GM19455 (cell line): ENCODE results near the gene MEIKIN.
A peak's percentile ranks its signal among the peaks of the same experiment; 100 is the strongest.
"Not testable (repeated sequence)": the region's sequence is repeated elsewhere in the genome, so short reads cannot be mapped to it uniquely, and the experiment has no call there.

Experiments used
- ATAC-seq: cut with Tn5 transposase; IDR thresholded peaks from one replicate; pipeline ENCODE4 v1.9.1; 2021; ENCODE audit not compliant: unreplicated experiment

MEIKIN gene

GRCh38 chr5:131814990-131815389, 130.5 kb downstream of the MEIKIN start:
- ATAC-seq = no peak

- no peak for ATAC-seq
Measured at GRCh38 chr5:131812371-131813160, 132.9 kb downstream of the MEIKIN start.

GRCh38 chr5:131810510-131811249, 134.8 kb downstream of the MEIKIN start:
- peak; percentile 66 for ATAC-seq

- ATAC-seq = peak; percentile 94
Measured at GRCh38 chr5:131796793-131797693, 148.4 kb downstream of the MEIKIN start, which contains the start of gene FNIP1. Gene FNIP1 (minus strand): TSS chr5:131797017. CDS start chr5:131796921, 96 bp downstream.

GRCh38 chr5:131795879-131796792, 149.3 kb downstream of the MEIKIN start:
- ATAC-seq = peak; percentile 19

GRCh38 chr5:131795228-131795627, 150.2 kb downstream of the MEIKIN start:
- ATAC-seq = no peak

GRCh38 chr5:131794586-131794985, 150.9 kb downstream of the MEIKIN start:
- no peak for ATAC-seq

GRCh38 chr5:131792896-131793295, 152.6 kb downstream of the MEIKIN start:
- ATAC-seq = no peak

- no peak for ATAC-seq
Measured at GRCh38 chr5:131791866-131792265, 153.6 kb downstream of the MEIKIN start.

- ATAC-seq = no peak
Measured at GRCh38 chr5:131790550-131790949, 154.9 kb downstream of the MEIKIN start.

- no peak for ATAC-seq
Measured at GRCh38 chr5:131789765-131790164, 155.7 kb downstream of the MEIKIN start.

- ATAC-seq = no peak
Measured at GRCh38 chr5:131787736-131788135, 157.7 kb downstream of the MEIKIN start.

- no peak for ATAC-seq
Measured at GRCh38 chr5:131786900-131787692, 158.4 kb downstream of the MEIKIN start.

- ATAC-seq = no peak
Measured at GRCh38 chr5:131786036-131786435, 159.4 kb downstream of the MEIKIN start.

- ATAC-seq = no peak
Measured at GRCh38 chr5:131783874-131784273, 161.6 kb downstream of the MEIKIN start.

- ATAC-seq = no peak
Measured at GRCh38 chr5:131783357-131783756, 162.1 kb downstream of the MEIKIN start.

- ATAC-seq = no peak
Measured at GRCh38 chr5:131782717-131783116, 162.7 kb downstream of the MEIKIN start.

GRCh38 chr5:131778141-131778540, 167.3 kb downstream of the MEIKIN start:
- not testable (repeated sequence) for ATAC-seq

GRCh38 chr5:131776450-131776849, 169.0 kb downstream of the MEIKIN start:
- ATAC-seq = no peak
